DMS114 treated with DMSO at 0.1 percent for 48 hours (cell line): ENCODE measurements around the gene XIRP2.
"Not testable (repeated sequence)": the region's sequence is repeated elsewhere in the genome, so short reads cannot be mapped to it uniquely, and the experiment has no call there.

Source experiments
- DNase-seq: peaks from one replicate; lab custom pipeline; 2025; ENCODE audit not compliant: unreplicated experiment; lab: John Stamatoyannopoulos, UW

The XIRP2 gene

GRCh38 chr2:167048829-167049228 lies 160.5 kb downstream of the XIRP2 start:
- no peak for DNase-seq

GRCh38 chr2:167049659-167050058 lies 161.4 kb downstream of the XIRP2 start:
- no peak for DNase-seq

- no peak for DNase-seq
Observed at GRCh38 chr2:167052825-167053224, 164.5 kb downstream of the XIRP2 start.

GRCh38 chr2:167054881-167055280 lies 166.6 kb downstream of the XIRP2 start:
- DNase-seq, result no peak

- DNase-seq, result no peak
Observed at GRCh38 chr2:167057446-167057845, 169.2 kb downstream of the XIRP2 start.

GRCh38 chr2:167059173-167059572 lies 170.9 kb downstream of the XIRP2 start:
- no peak for DNase-seq

- DNase-seq, result no peak
Observed at GRCh38 chr2:167069855-167070254, 181.6 kb downstream of the XIRP2 start.

- DNase-seq, result not testable (repeated sequence)
Observed at GRCh38 chr2:167075708-167076107, 187.4 kb downstream of the XIRP2 start.

- not testable (repeated sequence) for DNase-seq
Observed at GRCh38 chr2:167098931-167099330, 210.7 kb downstream of the XIRP2 start.

DNA sequence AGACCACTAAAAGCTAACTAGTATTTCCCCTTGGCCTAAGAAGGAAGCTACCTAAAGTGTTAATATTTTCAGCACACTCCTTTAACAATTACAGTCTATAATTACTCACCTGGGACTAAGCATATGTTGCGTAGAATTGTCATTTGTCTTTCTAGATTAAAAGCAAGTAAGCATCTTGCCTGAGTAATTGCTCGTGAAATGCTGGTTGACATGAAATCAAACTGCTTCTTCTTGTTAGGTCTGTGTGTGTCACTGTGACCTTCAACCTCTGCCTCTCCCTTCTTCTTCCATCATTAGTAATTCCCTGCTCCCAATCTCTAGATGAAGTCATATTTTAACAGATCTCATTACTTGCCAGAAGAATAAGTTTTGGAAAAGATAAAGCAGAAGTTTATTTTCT lies 212.2 kb downstream of the XIRP2 start:
- no peak for DNase-seq

DNA sequence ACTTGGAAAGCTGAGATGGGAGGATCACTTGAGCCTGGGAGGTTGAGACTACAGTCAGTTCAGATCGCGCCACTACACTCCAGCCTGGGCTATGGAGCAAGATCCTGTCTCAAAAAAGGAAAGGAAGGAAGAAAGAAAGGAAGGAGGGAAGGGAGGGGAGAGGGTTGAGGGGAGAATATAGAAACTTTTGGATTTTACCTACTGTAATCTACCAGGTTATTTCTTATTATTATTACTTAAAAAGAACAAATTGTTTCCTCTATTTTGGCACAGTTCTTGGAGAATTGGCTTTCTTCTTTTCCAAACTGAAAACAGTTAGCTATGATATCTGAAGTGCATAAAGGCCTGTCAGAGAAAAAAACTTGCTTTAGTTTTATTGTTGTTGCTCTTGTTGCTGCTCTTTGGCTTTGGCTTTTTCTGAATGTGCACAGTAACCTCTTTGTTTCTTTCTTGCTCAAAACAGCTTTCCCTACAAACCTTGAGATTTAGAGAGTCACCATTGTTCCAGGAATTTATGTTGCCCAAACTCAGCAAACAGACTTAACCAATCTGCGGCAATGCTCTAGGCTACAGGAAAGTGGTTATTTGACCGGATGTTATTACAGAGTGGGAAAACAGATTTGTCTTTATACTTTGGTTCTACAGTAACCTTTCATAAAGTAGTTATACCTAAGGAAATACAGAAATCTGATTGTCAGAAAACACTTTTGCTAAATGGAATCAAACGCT lies 214.9 kb downstream of the XIRP2 start:
- DNase-seq, result no peak

DNA sequence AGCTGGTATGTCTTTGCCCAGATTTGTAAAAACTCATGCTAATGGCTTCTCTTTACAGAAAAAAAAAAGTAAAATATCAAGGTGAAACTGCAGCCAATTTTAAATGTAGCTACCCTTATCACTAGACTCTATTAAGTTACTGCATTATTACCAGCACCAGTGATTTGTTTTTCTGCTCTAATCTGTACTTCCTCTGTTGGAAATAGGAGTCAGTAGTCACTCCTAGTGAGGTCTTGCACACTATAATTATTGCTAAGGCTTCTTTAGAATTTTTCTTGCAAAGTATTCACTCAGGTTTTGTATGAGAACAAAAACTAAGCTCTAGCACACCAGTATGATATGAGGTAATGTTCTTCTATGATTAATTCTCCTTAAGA lies 215.5 kb downstream of the XIRP2 start:
- no peak for DNase-seq

DNA sequence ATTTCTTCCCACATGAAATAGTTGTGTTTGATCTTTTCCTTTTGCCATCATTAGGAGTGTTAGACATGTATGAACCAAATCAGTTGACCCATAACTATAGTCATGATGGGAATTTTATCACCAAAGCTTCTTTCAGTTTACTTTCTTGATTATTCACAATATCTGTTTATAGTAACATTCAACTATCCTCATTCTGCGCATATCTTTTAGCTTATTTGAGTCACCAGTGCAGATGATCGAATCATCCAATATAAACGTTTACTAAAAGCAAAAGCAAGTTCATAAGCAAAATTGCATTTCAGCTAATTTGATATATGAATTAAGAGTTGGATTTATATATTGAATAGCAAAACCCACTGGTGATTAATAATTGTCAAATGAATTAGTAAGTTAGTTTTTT lies 216.4 kb downstream of the XIRP2 start:
- no peak for DNase-seq

GRCh38 chr2:167109682-167110081 lies 221.4 kb downstream of the XIRP2 start:
- not testable (repeated sequence) for DNase-seq

DNA sequence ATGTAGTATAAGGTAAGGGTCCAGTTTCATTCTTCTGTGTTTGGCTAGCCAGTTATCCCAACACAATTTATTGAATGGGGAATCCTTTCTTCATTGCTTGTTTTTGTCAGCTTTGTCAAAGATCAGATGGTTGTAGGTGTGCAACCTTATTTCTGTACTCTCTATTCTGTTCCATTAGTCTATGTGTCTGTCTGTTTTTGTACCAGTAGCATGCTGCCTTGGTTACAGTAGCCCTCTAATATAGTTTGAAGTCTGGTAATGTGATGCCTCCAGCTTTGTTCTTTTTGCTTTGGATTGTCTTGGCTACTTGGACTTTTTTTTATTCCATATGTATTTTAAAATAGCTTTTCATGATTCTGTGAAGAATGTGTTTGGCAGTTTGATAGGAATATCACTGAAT lies 222.1 kb downstream of the XIRP2 start:
- DNase-seq, result no peak

DNA sequence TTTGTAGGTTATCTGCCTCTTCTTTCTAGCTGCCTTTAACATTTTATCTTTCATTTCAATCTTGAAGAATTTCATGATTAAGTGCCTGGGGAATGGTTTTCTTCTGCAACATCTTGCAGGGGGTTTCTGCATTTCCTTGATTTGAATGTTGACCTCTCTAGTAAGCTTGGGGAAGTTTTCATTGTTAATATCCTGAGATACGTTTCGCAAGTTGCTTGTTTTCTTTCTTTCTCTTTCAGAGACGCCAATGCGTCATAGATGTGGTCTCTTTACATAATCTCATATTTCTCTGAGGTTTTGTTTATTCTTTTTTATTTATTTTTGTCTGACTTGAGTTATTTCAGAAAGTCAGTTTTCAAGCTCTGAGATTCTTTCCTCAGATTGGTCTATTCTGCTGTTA lies 225.7 kb downstream of the XIRP2 start:
- no peak for DNase-seq

DNA sequence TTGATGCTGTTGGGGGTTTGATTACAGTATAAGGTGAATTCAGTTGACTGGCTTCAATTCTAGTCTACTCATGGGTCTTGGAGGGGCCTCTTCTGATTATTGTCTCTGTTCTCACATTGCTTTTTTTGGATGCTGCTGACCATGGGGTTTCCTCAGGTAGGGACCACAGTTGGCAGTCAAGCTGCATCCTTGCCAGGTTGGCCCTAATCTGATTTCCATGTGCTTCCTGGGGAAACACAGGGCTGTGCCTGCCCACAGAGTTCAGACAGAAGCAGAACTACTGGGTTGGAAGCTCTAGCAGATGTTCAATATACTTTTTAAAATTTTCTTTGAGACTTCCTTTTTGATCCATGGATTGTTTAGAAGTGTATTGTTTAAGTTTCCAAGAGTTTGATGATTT lies 227.3 kb downstream of the XIRP2 start:
- no peak for DNase-seq

DNA sequence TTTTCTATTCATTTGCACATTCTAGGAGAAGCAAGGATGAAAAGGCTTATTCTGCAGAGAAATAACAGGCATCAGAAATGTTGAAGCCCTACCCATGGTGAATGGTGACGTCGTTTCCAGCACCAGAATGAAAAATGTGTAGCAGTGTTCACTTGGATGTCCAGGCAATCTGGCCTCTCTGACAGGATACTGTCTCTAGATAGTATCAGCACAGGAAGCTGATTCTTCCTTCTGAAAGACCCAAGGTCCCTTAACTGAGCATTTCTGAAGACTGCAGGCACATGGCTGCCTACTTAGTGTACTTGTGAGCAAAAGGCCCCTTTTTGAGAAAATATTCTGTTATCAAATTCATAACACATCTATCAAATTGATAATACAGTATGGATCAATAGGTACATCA lies 234.1 kb downstream of the XIRP2 start:
- DNase-seq, result no peak

DNA sequence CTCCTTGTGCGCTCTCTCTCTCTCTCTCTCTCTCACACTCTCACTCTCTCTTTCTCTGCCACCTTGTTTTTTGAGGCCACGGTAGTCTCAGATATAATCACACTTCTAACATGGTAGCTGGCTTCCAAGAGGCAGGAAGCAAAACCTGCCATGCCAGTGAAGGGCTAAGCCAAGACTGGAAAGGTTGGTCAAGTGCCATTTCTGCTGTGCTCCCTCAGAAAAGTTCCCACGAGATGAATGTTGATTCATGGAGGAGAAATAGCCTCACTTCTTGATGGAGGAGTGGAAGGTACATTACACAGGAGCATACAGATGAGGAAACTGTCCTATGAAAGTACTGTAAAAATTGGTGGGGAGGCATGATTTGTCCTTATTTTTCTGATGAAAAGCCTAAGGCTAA lies 237.9 kb downstream of the XIRP2 start:
- no peak for DNase-seq

GRCh38 chr2:167127135-167127534 lies 238.9 kb downstream of the XIRP2 start:
- DNase-seq, result no peak

GRCh38 chr2:167128130-167128529 lies 239.8 kb downstream of the XIRP2 start:
- no peak for DNase-seq

DNA sequence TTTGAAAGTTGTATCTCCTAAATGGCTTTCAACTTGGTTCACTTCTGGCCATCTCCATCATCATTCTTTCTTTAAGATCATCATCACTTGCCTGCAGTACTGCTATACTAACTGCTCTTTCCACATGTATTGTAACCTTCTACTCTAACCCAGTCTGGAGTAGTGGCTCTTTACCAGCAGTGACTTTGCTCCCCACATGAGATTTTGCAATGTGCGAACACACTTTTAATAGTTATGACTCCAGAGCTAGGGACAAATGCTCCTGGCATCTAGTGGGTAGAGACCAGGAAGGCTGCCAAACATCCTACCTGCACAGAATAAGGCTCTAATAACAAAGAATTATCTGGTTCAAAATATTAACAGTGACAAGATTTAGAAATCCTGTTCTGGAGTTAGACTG lies 243.8 kb downstream of the XIRP2 start:
- no peak for DNase-seq

DNA sequence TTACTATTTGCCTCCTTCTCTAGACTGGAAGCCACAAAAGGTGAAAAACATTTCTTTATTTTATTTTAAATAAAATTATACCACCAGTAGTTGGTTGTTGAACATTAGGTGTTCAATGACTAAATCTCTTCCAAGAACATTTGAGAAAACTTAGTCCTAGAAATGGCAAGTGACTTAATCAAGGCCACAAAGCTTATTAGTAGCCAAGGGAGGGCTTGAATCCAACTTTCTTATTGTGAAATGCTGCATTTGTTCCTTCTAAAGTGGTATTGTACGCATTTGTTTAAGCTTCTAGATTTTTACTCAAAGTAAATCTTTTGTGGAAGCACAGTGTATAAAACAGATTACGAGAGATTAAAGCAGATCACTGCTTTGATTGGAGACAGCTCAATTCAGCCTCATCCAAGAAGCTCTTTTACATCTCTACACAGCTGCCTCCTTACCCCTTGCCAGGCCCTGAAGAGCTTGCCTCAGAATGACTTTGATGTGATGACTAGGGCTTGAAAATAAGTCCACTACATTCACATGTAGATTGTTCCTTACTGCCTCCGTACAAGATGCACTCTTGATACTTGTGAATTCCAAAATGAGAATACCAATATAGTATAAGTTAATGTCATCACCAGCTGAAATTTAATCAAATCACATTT lies 244.8 kb downstream of the XIRP2 start:
- DNase-seq, result no peak
